ENCODE results near the gene ZDHHC19. TPM values are rescaled to one million over a fixed set of nuclear protein-coding genes. Genes with fewer than 3 reads are reported as not detected.

Gene ZDHHC19
- polyA plus RNA-seq, 1 donor from 2014 or later, result 3.8 TPM

- Histone ChIP-seq H2AFZ (ENCODE audit: low read depth, low read length) (no peak overlapping the region), H4K20me1 (ENCODE audit: insufficient read depth) (no peaks in the 10 kb centered on the region), H3F3A (ENCODE audit: insufficient read depth, low read length, poor library complexity, severe bottlenecking) (no peaks in the 10 kb centered on the region), H3K9me3 (ENCODE audit: low read length) (no peaks in the 10 kb centered on the region), H3K36me3 (ENCODE audit: insufficient read depth, low read length) (no peaks in the 10 kb centered on the region), H3K27me3 (ENCODE audit: insufficient read depth, low read depth, low read length) (no peaks in the 10 kb centered on the region), H3K79me2 (replicated peaks; ENCODE audit: insufficient read depth, low read length) (no peaks in the 10 kb centered on the region), H3K27ac (ENCODE audit: low read length) (no peak overlapping the region), H3K4me3 (ENCODE audit: low read length) (no peak overlapping the region), H3K9ac (ENCODE audit: low read length) (no peak overlapping the region), H3K4me2 (ENCODE audit: low read length) (no peak overlapping the region), H3K9me2 (ENCODE audit: insufficient read depth, low read length) (no peaks in the 10 kb centered on the region)
- no peak for TF ChIP-seq POLR2AphosphoS5 (IDR thresholded peaks at IDR 0.05)
- no peak for TF ChIP-seq CTCF (IDR thresholded peaks at IDR 0.05; ENCODE audit: poor library complexity, severe bottlenecking)
- no peak for TF ChIP-seq EP300 (conservative IDR thresholded peaks at IDR 0.05; ENCODE audit: poor library complexity, severe bottlenecking)
- TF ChIP-seq MXI1 (conservative IDR thresholded peaks at IDR 0.05; ENCODE audit: poor library complexity, severe bottlenecking), result no peak
- TF ChIP-seq EZH2 (IDR thresholded peaks at IDR 0.05; ENCODE audit: borderline replicate concordance, insufficient read depth, low read length, poor library complexity, severe bottlenecking), result no peak
- no peak for TF ChIP-seq REST (IDR thresholded peaks at IDR 0.05; ENCODE audit: borderline replicate concordance)
- no peak for TF ChIP-seq SMC3 (conservative IDR thresholded peaks at IDR 0.05; ENCODE audit: poor library complexity)
- no peak for TF ChIP-seq RAD21 (conservative IDR thresholded peaks at IDR 0.05)
- no peak for TF ChIP-seq TAF1 (IDR thresholded peaks at IDR 0.05; ENCODE audit: low read depth)
Observed at GRCh38 chr3:196203846-196204245, 7.4 kb downstream of the ZDHHC19 start.

GRCh38 chr3:196202516-196202970 is 8.7 kb downstream of the ZDHHC19 start:
- H3K9me3 ChIP-seq (ENCODE audit: low read length), result no peaks in the 10 kb centered on the region
- no peaks in the 10 kb centered on the region for H3K79me2 ChIP-seq (replicated peaks; ENCODE audit: insufficient read depth, low read length)
- no peaks in the 10 kb centered on the region for H3F3A ChIP-seq (ENCODE audit: insufficient read depth, low read length, poor library complexity, severe bottlenecking)
- no peak overlapping the region for H3K27ac ChIP-seq (ENCODE audit: low read length)
- H3K36me3 ChIP-seq (ENCODE audit: insufficient read depth, low read length), result no peaks in the 10 kb centered on the region
- no peaks in the 10 kb centered on the region for H3K9me2 ChIP-seq (ENCODE audit: insufficient read depth, low read length)
- H3K9ac ChIP-seq (ENCODE audit: low read length), result no peak overlapping the region
- TF ChIP-seq CTCF (IDR thresholded peaks at IDR 0.05; ENCODE audit: poor library complexity, severe bottlenecking), result no peak
- no peak for TF ChIP-seq EZH2 (IDR thresholded peaks at IDR 0.05; ENCODE audit: borderline replicate concordance, insufficient read depth, low read length, poor library complexity, severe bottlenecking)
- no peak for TF ChIP-seq EP300 (conservative IDR thresholded peaks at IDR 0.05; ENCODE audit: poor library complexity, severe bottlenecking)
- TF ChIP-seq REST (IDR thresholded peaks at IDR 0.05; ENCODE audit: borderline replicate concordance), result no peak
- no peak for TF ChIP-seq TAF1 (IDR thresholded peaks at IDR 0.05; ENCODE audit: low read depth)
- H3K27me3 ChIP-seq (ENCODE audit: insufficient read depth, low read depth, low read length), result no peaks in the 10 kb centered on the region
- H3K4me2 ChIP-seq (ENCODE audit: low read length), result no peak overlapping the region
- no peak overlapping the region for H2AFZ ChIP-seq (ENCODE audit: low read depth, low read length)
- no peaks in the 10 kb centered on the region for H4K20me1 ChIP-seq (ENCODE audit: insufficient read depth)
- no peak overlapping the region for H3K4me3 ChIP-seq (ENCODE audit: low read length)
